Right lobe of liver (tissue), 4 donors: ENCODE results near the gene LINC00237.

Experiments
- CTCF ChIP-seq, 4 donors: fragments of 200-600 bp in 3 of 4; fragments of 450-650 bp in 1 of 4; IDR thresholded peaks; one replicate each; pipeline versions ENCODE4 v1.5.1 to v1.8.0; 2016 to 2022; ENCODE audit warnings: antibody characterized with exemption in 4 of 4, mild to moderate bottlenecking in 2 of 4
- POLR2A ChIP-seq: fragments of 450-650 bp; IDR thresholded peaks from one replicate; pipeline ENCODE4 v1.6.1; 2017; ENCODE audit warnings: antibody characterized with exemption, mild to moderate bottlenecking
- donor health status: DM: no; HTN: no; CAD: no.
- donor health status: DM: no; HTN: no; CAD: no.
- donor health status: DM: no; HTN: yes; CAD: no.

DNA sequence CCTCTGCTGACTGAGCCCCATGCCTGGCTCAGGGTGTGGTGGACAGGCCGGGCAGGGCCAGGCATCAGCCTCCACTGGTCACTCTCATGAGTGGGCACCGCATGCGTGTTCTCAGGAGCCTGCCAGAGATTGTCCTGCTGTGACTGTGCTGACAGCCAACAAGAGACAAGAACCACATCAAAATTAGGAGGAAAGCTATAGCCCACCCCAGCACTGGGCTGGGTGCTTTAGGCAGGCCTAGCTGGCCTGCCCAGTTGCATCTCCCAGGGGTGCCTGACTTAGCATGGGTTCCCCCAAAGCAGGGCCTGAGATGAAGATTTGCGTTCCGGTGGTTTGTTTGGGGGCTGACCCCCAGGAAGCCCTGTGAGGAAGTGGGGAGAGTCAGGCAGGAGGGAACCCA lies 53.9 kb downstream of the LINC00237 start:
- TF ChIP-seq CTCF (IDR thresholded peaks at IDR 0.05) (no peak), POLR2A (no peak)
